ENCODE results near the gene SLC4A1.
A peak's percentile ranks its signal among the peaks of the same experiment; 100 is the strongest.
"Not testable (repeated sequence)": the region's sequence is repeated elsewhere in the genome, so short reads cannot be mapped to it uniquely, and the experiment has no call there.

Gene SLC4A1

DNA sequence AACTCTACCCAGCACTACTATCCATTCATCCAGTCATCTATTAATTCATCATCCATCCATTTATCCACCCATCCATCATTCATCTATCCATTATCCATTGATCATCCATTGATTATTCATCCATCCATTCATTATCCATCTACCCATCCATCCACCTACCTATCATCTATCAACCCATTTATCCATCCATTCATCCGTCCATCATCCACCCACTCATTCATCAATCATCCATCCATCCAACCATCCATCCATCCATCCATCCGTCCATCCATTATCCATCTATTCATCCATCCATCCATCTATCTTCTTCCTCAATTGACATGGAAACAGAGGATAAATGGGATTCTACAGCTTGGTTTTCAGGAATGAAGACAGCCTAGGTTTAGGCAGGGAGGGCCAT lies 12.0 kb downstream of the SLC4A1 start:
- no peak for DNase-seq

DNA sequence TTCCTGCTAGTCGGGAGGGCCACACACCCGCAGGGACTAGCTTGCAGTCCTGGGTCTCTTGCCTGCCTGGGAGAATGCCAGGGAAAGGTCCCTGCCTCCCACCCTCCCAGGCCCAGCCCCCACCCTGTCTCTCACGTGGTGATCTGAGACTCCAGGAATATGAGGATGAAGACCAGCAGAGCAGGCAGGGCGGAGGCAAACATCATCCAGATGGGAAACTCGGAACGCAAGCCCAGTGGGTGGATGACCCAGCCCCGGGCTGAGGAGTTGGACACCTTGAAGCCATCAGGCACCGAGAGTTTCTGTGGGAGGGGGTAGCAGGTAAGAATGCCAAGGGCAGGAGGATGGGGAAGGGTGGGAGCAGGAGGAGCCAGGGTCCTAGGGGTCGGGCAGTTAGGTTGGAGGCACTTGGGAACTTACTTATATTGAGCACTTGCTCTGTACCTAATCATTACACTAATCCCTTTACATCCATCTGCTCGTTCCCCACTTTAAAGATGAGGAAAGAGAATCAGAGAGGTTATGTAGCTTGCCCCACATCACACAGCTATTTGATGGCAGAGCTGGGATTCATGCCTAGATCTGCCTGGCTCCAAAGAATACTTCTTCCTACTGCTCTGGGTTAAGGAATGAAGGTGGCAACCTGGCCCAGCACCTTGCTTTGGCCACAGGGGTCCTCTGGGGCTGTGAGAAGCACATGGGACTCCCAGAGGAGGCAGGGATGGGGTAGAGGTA lies 13.4 kb downstream of the SLC4A1 start:
- no peak for DNase-seq

DNA sequence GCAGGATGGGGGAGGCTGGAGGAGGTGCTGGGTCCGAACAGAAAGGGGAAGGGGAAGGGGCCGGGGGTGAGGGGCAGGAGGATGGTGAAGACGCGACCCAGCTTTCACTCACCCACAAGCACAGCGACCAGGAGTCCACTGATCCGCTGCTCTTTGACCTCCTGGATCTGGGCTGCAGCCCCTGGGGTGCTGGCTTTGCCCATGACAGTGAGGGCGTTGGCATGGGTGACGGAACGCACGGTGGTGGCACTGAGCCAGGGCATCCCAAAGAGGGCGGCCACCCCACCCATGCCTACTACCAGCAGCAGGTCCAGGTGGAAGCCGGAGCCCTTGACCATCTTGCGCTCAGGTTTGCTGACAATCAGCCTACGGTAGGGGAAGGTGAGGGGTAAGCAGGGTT lies 14.9 kb downstream of the SLC4A1 start:
- DNase-seq, result no peak

DNA sequence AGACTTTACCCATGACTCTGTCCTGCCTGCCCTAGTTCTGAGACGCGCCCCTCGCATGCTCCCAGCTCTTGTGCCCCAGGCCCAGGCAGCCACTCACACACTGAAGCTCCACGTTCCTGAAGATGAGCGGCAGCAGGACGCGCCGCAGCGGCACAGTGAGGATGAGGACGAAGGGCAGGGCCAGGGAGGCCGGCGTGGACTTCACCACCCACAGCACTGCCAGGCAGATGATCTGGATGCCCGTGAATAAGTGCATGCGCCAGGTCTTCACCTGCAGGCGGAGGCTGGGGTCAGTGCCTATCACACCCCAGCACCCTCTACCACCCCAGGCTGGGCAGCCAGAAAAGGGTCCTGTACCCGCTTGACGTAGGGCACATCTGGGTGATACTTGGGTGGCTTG lies 16.9 kb downstream of the SLC4A1 start:
- no peak for DNase-seq

DNA sequence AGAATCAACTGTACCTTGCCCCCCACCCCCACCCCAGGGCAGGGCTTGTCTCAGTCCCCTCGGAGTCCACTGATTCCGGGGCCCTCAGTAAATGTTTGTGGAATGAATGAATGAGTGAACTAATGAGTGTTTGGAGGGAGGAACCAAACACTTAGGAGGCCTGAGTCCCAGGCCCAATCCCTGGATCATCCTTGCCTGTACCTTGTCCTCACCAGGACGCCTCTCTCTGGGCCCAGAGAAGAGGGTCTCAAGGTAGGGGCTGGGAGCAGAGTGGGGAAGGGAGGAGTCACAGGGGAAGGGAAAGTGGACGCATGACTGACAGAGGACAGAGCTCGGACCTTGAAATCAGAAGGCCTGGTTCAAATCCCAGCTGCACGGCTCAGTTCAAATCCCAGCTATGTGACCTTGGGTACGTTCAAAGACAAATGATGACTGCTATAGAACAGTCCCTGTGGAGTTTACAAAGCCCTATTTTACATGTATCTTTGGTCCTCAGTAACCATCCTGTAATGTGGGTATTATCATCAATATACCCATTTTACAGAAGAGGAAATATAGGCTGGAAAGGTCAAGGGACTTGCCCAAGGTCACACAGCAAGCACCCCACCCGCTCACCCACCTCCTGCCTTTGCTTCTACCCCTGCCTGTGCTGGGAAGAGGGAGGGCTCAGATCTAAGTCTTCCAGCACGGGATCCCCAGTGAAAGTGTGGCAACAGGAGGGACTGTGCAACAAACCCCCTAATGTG lies 18.3 kb downstream of the SLC4A1 start:
- DNase-seq, result no peak

DNA sequence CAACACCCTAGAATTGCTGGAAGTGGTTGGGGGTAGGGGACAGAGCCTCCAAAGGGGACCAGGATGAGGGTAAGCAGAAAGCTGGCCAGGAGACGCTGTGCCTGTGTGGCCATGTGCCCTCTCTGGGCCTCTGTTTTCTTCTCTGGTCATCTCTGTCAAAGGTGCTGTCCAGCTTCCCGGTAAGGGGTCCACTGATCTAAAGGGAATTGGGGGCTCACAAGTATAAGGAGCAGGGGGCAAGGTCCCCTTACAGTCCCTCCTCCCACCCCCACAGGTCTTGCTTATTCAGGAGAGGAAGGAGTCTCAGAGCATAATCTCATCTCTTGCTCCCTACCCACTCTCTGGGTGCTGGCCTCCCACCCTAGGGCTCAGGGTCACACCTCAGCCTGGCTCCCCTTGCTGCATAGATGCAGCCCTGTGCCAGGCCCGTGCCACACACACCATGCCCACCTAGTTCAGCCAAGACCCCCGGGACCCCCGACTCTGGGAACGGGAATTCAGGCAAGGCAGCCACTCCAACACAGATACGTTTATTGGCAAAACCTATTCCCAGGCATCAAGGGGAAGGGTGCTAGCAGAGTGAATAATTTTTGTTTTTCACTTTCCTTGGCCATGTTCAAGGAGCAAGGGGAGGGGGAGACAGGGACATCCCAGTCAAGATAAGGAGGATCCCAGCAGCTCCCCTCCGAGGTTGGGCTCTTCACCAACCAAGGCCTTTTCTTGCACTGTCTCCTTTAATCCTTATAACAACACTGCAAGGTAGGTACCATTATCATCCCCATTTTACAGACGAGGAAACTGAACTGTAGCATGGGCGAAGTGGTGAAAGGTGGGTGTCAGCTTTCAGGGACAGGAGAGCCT lies 19.8 kb downstream of the SLC4A1 start:
- DNase-seq, result no peak

DNA sequence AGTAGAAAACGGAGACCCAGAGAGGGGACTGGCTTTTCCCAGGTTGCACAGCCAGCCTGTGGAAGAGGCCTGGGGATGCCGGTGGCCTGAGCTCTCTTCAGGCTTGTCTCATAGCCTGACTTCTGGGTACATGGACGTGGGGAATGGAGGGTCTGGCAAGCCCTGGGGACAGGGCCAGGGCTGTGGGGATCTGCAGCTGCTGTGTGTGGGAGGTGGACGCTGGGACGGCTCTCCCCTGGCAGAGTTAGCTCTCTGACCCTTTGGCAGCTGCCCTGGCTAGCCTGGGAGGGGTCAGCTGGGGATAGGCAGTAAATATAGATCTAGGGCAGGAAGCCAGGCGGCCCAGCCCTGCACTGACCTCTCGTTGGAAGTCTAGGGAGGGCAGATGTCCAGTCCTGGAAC lies 20.5 kb downstream of the SLC4A1 start:
- DNase-seq, result no peak

DNA sequence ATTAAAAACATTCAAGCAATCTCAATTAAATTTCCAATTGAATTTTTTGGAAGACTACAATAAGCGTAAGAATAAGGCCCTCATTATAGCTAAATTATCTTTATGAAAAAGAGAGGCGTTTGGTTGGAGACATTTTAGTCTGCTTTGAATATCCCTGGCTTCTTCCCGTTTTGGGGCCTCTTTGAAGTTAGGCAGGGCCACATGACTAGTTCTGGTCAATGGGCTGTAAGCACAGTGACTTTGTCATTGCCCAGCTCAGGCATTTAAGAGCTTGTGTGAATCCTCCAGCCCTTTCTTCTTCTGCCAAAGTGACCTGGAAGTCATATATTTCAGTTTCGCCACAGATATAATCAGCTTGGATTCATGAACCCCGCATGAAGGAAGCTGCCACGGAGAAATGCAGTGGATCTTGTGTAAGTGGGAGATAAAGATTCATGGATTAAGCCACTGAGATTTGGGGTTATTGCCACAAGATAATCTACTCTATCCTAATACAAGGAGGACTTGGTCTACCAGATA lies 26.8 kb downstream of the SLC4A1 start:
- DNase-seq, result no peak

DNA sequence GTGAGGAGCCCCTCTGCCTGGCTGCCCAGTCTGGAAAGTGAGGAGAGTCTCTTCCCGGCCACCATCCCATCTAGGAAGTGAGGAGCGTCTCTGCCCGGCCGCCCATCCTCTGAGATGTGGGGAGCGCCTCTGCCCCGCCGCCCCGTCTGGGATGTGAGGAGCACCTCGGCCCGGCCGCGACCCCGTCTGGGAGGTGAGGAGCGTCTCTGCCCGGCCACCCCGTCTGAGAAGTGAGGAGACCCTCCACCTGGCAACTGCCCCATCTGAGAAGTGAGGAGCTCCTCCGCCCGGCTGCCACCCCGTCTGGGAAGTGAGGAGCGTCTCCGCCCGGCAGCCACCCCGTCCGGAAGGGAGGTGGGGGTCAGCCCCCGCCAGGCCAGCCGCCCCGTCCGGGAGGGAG lies 30.0 kb downstream of the SLC4A1 start:
- DNase-seq, result not testable (repeated sequence)

DNA sequence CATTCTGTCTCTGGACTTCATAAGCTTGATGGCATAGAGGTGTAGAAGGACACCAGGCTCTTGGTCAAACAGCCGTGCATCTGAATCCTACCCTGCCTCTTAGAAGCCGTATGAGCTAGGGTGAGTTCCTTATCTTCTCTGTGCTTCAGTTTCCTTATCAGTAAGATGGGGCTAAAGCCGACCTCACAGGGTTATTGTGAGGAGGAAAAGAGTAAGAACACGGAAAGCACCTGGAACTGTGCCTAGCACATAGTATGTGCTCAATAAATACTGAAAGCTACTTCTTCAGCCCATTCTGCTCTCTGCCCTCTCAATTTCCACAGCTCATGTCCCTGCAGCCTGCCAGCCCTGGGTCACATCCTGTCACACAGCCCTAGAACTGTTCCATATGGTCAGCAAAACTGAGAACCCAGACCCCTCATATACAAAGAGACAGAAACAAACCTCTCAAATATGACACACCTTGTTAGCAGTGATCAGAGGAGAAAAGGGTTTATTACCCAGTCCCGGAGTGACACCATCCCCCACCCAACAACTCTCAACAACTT lies 31.4 kb downstream of the SLC4A1 start:
- no peak for DNase-seq

DNA sequence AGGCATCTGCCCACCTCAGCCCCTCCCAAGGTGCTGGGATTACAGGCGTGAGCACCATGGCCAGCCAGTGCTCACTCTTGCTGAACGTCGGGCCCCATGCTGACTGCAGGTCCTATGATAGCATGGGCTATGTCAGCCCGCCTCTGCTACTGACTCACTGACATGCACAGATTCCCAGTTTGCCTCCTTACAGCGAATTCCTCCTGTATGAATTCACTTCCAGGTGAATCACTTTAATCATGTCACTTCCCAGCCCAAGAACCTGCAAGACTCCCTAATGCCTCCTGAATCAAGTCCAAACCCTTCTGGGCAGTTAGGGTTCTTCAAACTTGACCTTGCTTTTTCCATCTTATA lies 32.4 kb downstream of the SLC4A1 start:
- DNase-seq, result no peak

DNA sequence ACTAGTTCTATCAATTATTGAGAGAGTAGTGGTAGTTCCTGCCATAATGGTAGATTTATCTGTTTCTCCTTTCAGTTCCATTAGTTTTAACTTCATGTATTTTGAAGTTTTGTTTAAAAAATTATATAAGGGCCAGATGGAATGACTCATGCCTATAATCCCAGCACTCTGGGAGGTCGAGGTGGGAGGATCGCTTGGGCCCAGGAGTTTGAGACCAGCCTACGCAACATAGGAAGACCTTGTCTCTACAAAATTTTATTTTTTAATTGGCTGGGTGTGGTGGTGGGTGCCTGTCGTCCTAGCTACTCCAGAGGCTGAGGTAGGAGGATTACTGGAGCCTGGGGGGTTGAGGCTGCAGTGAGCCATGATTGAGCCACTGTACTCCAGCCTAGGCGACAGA lies 34.4 kb downstream of the SLC4A1 start:
- no peak for DNase-seq

DNA sequence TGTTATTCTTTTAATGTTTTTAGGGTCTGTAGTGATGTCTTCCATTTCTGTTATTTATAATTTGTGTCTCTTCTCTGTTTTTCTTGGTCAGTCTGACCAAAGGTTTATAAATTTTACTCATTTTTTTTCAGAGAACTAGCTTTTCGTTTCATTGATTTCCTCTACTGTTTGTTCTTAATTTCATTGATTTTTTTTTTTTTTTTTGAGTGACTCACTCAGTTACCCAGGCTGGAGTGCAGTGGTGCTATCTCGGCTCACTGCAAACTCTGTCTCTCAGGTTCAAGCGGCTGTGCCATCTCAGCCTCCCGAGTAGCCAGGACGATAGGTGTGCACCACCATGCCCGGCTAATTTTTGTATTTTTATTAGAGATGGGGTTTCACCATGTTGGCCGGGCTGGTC lies 35.9 kb downstream of the SLC4A1 start:
- DNase-seq, result no peak

DNA sequence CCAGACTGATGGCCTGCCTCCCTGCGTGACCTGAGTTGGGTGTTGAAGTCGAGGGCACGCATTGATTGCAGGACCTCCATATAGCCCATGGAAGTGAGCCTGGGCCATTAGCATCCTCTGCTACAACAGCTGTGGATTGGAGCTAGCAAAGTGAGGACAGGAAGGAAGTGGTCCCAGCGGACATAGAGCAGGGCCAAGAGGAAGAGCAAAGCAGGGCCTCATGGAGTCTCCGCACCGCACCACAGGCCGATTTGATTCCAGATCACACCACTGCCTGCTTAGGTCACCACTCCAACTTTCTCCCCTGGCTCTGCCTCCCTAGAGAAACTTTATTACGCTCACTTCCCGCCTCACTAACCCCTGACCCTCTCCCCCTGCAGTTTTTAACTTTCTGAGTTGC lies 37.8 kb downstream of the SLC4A1 start:
- DNase-seq, result no peak

DNA sequence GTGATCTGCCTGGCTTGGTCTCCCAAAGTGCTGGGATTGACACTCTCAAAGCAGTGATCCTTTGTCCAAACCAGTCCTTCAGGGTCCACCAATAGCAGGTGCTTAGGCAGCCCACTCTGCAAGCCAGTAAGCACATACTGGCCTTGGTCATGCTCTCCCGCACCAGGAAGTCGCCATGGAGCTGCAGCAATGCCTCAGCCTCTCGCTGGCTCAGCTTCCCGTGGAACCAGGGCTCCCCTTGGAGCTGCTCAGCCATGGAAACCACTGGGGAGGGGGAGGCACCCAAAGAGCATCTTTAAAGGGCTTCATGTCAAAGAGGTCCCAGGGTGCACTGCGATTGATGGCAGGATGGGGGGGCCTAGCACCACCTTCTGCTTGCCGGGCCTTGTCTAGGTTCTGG lies 38.8 kb downstream of the SLC4A1 start:
- DNase-seq, result no peak

DNA sequence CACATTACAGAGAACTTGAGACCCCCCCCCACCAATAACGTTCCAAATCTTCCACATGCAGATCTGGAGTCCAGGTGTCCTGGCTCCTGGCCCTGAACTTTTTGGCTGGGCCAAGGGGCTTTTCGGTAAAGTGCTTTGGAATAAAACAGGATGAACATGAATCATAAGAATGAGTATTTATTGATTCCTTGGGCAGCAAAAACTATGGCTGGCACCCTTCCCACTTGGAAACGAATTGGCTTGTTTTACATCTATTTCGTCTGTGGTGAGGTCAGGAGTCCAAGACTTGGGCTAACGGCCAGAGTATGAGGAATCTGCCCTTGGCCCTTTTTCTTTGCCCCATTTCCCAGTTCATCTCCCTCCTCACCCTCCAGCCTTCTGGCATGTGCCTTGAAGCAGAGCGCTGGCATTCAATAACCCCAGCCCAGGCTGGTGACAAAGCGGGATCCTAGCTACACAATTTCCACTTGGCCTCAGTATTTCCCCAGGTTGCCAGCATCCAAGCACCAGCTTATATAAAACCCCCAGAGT lies 44.3 kb downstream of the SLC4A1 start:
- no peak for DNase-seq

DNA sequence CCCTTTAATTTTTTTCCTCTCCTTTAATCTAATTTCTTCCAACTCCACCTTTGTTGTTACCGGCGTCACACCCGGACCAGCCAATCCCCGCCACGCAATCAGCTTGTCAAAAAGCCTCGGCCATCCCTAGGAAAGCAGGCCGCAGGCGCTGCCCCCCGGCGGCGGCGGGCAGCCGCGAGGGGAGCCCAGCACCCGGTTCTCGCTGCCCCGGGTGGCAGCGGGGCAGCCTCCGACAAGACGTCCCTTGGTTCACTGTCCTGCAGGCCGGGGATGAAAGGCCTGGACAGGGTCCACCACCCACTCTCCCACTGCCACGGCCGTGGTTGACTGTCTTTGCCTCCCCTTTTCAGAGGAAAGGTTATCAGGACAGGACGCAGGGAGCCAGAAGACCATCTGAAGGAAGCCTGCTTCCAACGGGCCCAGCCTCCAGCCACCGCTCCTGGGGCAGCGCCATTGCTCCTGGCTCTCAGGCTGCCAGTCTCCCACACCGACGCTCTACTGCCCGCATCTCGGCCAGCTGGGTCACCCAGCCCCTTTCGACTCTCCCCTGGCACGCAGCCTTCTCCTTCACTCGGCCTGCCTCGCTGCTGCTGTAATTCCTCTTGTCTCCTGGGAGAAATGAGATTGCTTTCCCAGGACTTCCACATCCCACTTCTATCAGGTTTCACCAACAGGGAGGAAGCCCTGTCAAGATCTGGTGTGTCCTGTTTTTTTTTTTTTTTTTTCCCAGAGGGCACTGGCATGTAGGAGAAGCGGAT lies 45.6 kb downstream of the SLC4A1 start:
- DNase-seq, result peak; percentile 80 to 93

DNA sequence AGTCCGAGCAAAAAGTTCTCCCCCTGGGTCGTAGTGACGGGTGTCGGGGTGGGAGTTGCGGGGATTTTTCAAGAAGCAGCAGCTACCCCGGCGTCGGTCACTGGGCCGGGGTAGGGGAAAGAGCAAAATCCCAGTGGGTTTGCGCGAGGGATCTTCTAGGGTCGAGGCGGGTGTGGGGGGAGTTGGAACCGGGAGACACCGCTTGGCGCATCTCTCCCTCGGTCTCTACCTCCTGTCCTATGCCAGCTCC lies 46.1 kb downstream of the SLC4A1 start:
- DNase-seq, result no peak

DNA sequence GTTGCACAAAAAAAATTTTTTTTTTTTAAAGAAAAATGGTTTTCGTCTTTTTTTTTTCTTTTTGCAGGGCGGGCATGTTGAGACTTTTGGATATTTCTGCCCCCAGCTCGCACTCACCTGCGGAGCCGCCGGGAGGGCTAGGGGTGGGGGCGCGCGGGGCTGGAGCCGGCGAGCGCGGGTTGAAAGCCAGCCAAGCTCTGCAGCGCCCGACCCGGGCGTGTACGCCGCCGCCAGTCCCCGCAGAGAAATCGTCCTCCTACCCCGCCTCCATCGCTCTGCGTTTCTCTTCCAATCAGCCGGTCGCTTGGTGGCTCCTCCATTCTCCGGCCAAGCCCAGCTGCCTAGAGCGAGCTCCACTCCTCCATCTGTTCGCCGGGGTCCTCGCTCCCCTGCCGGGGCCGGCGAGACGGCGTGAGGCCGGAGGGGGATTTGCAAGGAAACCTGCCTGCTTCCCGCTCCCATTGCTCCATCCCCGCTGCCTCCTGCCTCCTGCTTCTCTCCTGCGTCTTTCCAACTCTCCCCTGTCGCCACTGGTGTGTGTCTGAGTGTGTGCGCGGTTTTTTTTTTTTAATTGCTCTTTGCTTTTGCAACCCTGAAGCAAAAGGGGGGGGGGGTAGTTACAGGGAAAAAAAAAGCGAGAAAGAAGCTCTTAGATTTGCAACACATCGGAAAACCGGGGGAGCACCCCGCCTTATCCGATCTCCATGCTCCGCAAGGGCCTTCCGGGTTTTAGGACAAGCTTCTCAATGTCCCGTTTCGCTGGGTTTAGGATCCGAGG lies 46.7 kb downstream of the SLC4A1 start:
- peak; percentile 84 to 87 for DNase-seq

DNA sequence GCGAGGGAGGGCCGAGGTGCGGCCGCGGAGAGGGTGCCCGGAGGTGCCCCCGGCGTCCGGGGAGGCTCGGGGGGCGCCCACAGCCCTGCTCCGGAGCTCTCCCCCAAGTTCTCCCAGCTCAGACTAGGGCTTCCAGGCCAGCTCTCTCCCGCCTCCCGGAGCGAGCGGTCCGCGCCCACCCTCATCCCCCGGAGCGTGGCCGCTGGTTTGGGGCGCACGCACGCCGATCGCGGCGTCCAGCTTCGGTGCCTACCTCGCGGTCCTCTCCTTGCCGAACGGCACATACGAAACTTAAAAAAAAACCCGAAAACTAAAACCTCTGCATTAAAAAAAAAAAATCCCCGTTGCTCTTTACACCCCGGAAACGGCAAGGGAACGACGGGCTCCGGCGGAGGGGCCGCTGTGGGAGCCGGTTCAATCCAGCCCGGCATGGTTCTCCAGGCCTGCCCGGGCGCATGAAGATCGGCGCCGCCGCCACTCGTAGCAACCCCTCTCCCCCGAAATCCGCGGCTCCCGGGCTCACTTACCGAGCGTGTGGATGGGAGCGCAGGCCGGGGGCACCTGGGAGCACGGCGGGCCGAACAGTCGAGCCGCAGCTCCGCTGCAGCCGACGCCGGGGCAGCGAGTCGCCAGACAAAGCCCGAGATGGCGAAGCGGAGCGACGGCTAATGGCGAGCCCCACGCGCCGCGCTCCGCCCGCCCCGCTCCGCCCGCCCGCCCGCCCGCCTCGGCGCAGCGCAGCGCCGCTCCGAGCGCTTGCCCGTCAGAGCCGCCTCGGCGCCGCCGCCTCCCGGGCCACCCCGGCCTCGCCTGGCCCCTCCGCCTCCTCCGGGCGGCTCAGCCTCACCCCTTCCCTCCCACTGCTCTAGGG lies 47.5 kb downstream of the SLC4A1 start:
- peak; percentile 60 to 67 for DNase-seq

Data from NCI-H2081 (cell line).